GM15510 (cell line): ENCODE data around the gene USP34.

ENCODE experiments used
- POLR2A ChIP-seq: IDR thresholded peaks from 3 replicates; pipeline ENCODE4 v1.6.1; 2011; ENCODE audit warnings: borderline replicate concordance; ENCODE audit not compliant: insufficient read length; ENCODE audit errors: extremely low read depth

USP34 gene

GRCh38 chr2:61266632-61267505 lies 204.0 kb downstream of the USP34 start:
- no peak for TF ChIP-seq POLR2A

DNA sequence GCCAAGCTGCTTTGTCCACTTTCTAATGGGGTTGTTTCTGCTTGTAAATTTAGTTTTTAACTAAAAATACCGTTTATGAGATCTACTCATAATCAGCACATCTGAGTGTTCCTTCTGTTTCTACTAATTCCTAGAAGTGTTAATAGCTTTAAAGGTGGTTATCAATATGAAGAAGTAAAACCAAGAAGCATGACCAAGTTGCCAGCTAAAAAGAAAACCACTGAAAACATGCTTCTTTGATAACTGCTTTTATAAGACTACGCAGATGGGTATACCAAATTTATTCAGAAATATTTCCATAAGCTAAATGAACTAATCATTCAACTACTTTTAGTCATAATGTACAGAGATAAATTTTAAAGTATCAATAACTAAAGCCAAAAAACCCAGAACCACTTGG lies 207.1 kb downstream of the USP34 start:
- TF ChIP-seq POLR2A = no peak

DNA sequence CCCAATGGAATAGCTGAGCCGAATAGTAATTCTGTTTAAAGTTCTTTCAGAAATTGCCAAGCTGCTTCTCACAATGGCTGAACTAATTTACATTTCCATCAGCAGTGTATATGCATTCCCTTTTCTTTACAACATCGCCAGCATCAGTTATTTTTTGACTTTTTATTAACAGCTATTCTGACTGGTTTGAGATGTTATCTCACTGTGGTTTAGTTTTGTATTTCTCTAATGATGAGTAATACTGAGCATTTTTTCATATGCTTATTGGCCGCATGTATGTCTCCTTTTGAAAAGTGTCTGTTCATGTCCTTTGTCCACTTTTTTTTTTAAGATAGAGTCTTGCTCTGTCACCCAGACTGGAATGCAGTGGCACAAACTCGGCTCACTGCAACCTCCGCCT lies 208.2 kb downstream of the USP34 start:
- no peak for TF ChIP-seq POLR2A

- no peak for TF ChIP-seq POLR2A
Observed at GRCh38 chr2:61257446-61257845, 213.4 kb downstream of the USP34 start.

DNA sequence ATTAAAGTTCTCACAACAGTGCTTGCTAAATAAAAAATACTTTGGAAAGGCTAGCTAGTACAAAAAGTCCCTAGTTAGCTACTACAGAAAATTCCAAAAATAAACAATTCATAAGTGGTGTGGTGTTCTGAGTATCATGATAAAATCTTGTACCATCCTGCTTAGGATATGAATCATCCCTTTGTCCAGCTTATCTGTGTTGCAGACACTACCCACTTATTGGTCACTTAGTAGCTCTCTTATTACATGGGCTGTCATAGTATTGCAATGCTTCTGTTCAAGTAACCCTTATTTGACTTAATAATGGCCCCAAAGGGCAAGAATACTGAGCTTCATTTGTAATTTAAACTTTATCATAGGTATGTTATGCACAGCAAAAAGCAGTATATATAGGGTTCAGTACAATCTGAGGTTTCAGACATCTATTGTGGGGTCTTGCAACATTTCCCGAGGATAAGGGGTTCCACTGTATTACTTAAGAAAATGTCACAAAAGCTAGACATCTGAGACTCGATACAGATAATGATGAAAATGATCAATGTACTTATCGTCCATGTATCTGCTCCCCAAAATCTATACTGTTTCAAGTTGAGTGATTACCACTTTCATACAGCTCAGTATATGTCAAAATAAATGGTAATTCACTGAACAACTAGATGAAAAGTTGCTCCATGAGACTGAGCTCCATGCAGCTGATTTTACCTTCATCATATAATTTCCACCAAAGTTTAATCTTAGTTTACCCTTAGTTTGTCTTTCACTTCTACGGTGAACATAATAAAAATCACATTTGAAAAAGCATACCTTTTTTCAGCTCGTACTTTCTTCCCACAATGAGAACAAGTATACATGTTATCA lies 215.1 kb downstream of the USP34 start:
- TF ChIP-seq POLR2A = no peak

- TF ChIP-seq POLR2A = no peak
Observed at GRCh38 chr2:61254536-61254935, 216.4 kb downstream of the USP34 start.

- TF ChIP-seq POLR2A = no peak
Observed at GRCh38 chr2:61253136-61253535, 217.8 kb downstream of the USP34 start.

DNA sequence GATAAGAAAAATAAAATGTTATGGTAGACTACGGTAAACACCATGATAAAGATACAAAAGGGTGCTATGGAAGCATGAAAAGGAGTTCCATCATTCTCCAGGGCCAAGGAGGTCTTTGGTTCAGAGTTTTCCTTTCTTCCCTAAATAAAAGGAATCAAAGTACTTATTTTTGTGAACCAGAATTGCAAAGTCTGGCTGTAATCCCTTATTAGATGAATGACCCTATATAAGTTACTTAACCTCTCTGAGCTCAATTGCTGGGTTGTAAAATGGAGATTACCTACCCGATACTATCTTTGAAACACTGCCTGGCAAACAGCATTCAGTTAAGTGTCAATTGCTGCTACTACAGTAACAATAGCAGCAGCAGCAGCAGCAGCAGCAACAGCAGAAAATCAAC lies 218.9 kb downstream of the USP34 start:
- TF ChIP-seq POLR2A = no peak

- no peak for TF ChIP-seq POLR2A
Observed at GRCh38 chr2:61249521-61250071, 221.3 kb downstream of the USP34 start.

- no peak for TF ChIP-seq POLR2A
Observed at GRCh38 chr2:61247204-61247812, 223.6 kb downstream of the USP34 start.

DNA sequence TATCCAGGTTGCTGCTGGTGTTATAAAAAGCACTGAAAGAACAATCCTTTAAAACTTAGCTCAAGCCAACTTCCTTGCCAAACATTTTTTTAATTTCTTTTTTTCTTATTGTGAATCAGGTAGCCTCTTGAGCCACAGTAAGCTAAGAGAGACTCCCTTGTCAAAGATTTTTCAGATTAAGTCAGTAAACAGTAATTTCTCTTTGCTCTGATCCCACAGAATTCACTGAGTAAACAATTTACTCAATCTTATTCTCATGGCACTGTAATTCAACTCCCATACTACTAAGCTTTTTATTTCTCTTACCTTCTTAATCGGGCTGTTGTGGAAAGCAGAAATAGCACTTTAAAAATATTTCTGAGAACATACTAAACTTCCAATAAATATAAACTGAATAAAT lies 226.2 kb downstream of the USP34 start:
- TF ChIP-seq POLR2A = no peak

- TF ChIP-seq POLR2A = no peak
Observed at GRCh38 chr2:61241266-61241665, 229.6 kb downstream of the USP34 start.

DNA sequence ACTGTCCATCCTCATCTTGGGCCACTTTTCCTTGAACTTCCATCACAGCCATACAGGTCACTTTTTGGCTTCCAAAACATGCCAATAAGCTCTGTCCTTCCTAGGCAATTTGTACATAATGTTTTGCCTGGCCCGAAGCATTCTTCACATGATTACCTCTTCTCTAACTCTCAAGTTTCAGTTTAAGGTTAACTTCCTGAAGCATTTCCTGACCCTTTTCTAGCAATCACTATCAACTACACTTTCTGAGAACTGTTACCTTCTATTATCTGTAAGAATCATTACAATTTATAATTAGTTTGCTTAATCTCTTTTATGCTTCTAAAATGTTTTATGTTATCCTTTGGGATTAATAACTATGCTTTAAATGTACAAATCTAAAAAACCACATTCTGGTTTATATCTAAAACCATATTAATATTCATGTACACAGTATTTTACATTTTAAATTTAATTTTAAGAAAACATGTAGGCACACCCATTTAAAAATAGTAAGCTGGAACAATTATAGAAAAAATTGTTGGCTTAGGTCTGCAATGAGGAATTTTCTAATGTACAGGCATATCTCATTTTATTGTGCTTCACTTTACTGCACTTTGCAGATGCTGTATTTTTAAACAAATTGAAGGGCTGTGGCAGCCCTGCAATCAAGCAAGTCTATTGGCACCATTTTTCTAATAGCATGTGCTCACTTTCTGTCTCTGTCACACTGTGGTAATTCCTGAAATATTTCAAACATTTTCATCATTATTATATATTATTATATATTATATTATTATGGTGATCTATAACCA lies 232.5 kb downstream of the USP34 start:
- TF ChIP-seq POLR2A = no peak

GRCh38 chr2:61235716-61236115 lies 235.2 kb downstream of the USP34 start:
- TF ChIP-seq POLR2A = no peak

DNA sequence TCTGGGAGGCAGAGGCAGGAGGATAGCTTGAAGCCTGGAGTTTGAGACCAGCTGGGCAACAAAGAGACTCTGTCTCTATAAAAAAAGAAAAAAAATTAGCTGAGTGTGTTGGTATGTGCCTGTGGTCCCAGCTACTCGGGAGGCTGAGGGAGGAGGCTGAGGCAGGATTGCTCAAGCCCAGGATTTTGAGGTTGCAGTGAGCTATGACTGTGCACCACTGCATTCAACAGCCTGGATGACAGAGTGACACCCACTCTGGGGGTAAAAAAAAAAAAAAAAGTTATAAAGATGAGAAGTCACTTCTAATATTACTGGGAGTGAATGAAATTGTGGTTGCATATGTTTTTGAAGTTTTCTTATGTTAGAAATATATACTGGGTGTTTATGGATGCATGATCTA lies 237.3 kb downstream of the USP34 start:
- no peak for TF ChIP-seq POLR2A

DNA sequence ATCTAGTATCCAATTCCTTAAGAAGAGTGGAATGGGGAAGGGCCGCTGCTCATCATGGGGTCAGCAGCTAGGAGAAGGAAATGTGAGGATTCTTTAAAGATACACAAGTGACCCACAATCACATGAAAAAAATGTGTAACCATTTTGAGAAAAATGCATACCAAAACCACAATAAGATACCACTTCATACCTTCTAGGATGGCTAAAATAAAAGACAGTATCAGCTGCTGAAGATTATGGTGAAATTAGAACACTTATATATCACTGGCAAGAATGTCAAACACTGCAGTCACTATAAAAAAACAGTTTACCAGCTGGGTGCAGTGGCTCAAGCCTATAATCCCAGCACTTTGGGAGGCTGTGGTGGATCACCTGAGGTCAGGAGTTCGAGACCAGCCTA lies 241.0 kb downstream of the USP34 start:
- TF ChIP-seq POLR2A = no peak
